ENCODE measurements around the gene ORC3. TPM values are rescaled to one million over a fixed set of nuclear protein-coding genes. Genes with fewer than 3 reads are reported as not detected.
"Not testable (repeated sequence)": the region's sequence is repeated elsewhere in the genome, so short reads cannot be mapped to it uniquely, and the experiment has no call there.

ORC3 gene
- total RNA-seq, 2 donors from 2014 or later, result 8.2 to 14.8 TPM

DNA sequence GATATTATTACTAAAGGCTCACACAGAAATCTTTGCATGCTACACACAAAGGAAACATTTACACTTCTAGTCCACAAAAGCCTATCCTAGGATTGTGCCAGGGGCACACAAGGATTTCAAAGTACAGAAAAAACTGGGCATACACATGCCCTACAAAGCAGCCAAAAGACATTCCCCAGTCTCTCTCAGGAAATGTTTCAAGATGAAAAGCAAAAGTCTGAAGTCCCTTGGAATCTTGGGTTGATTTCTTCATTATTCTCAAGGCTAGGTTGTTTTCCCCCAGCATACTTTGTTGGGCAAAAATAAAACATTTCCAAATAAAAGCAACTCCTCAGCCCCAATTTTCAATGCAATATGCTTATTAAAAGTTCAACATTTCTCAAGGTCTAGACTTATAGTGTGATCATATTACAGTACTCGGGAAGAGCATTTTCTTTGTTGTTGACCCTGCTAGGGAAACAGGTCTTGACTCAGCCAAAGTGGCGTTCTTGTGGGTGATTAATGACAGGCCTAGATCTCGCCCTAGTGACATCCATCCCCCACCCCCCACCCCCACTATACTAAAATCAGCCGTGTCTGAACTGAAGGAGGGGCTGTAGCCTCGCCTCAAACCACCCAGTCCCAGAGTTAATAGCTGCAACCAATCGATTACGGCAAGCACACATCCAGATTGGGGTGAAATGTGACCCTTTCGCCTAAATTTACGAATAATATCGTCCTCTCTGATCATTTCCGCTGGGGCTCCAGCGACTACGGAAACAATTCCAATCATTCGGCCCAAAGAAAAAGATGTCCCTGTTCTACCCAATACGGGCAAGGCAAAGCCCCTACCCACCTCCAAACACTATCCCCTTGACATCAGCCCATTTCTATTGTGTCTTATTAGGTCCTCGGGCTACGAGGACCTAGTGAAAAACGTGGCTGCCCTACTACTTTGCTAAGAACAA, 110.7 kb downstream of the ORC3 start:
- ATAC-seq (peak; percentile 11), DNase-seq (peak; percentile 17 to 54 (median 29))
- Histone ChIP-seq H3K4me1 (peaks cover 42% of the 10 kb centered on the region), H3K9me3 (no peaks in the 10 kb centered on the region), H3K27me3 (no peaks in the 10 kb centered on the region), H3K27ac (peak overlapping the region; percentile 54 to 99 (median 95)), H3K4me3 (peak overlapping the region; percentile 99), H3K36me3 (replicated peaks in 1 of 2; ENCODE audit: insufficient read depth in 1 of 2, low read depth in 2 of 2) (no peaks in the 10 kb centered on the region)
- intact Hi-C loops (cut with DNase I), result no loop called here
- TF ChIP-seq, protein P1, sequence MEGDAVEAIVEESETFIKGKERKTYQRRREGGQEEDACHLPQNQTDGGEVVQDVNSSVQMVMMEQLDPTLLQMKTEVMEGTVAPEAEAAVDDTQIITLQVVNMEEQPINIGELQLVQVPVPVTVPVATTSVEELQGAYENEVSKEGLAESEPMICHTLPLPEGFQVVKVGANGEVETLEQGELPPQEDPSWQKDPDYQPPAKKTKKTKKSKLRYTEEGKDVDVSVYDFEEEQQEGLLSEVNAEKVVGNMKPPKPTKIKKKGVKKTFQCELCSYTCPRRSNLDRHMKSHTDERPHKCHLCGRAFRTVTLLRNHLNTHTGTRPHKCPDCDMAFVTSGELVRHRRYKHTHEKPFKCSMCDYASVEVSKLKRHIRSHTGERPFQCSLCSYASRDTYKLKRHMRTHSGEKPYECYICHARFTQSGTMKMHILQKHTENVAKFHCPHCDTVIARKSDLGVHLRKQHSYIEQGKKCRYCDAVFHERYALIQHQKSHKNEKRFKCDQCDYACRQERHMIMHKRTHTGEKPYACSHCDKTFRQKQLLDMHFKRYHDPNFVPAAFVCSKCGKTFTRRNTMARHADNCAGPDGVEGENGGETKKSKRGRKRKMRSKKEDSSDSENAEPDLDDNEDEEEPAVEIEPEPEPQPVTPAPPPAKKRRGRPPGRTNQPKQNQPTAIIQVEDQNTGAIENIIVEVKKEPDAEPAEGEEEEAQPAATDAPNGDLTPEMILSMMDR (IDR thresholded peaks at IDR 0.05), result no peak
- no peak for TF ChIP-seq POLR2A (IDR thresholded peaks at IDR 0.05)
- 0 to 1% methylated on average over 17 to 18 of the region's 18 CpGs for WGBS, 2 donors

DNA sequence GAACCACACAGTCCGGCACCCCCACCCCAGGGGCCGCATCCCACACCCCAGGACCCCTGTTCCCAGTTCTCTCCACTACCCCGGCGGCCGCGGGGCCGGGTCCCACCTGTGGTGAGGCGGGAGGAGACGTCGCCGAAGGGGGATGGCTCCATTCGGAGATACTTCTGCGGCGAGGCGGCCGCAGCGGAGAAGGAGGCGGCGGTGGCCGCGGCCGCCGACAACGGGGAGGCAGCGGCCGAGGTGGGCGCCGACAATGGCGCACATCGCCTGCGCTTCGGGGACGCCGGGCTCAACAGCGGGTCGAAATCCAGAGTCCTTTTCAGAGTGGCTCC, 111.4 kb downstream of the ORC3 start:
- peak overlapping the region; percentile 54 to 99 (median 95) for H3K27ac ChIP-seq
- DNase-seq, result peak in 2 of 4 donors; percentile 30 to 34
- 0% methylated on average over 30 to 34 of the region's 36 CpGs for WGBS, 2 donors
- H3K36me3 ChIP-seq (replicated peaks in 1 of 2; ENCODE audit: insufficient read depth in 1 of 2, low read depth in 2 of 2), result no peaks in the 10 kb centered on the region
- H3K4me1 ChIP-seq, result peaks cover 36% of the 10 kb centered on the region
- peak overlapping the region; percentile 99 for H3K4me3 ChIP-seq
- no peaks in the 10 kb centered on the region for H3K27me3 ChIP-seq
- intact Hi-C loops (cut with DNase I), result no loop called here
- TF ChIP-seq, protein P1 (IDR thresholded peaks at IDR 0.05), result no peak
- no peak for TF ChIP-seq POLR2A (IDR thresholded peaks at IDR 0.05)
- no peak for ATAC-seq
- no peaks in the 10 kb centered on the region for H3K9me3 ChIP-seq

DNA sequence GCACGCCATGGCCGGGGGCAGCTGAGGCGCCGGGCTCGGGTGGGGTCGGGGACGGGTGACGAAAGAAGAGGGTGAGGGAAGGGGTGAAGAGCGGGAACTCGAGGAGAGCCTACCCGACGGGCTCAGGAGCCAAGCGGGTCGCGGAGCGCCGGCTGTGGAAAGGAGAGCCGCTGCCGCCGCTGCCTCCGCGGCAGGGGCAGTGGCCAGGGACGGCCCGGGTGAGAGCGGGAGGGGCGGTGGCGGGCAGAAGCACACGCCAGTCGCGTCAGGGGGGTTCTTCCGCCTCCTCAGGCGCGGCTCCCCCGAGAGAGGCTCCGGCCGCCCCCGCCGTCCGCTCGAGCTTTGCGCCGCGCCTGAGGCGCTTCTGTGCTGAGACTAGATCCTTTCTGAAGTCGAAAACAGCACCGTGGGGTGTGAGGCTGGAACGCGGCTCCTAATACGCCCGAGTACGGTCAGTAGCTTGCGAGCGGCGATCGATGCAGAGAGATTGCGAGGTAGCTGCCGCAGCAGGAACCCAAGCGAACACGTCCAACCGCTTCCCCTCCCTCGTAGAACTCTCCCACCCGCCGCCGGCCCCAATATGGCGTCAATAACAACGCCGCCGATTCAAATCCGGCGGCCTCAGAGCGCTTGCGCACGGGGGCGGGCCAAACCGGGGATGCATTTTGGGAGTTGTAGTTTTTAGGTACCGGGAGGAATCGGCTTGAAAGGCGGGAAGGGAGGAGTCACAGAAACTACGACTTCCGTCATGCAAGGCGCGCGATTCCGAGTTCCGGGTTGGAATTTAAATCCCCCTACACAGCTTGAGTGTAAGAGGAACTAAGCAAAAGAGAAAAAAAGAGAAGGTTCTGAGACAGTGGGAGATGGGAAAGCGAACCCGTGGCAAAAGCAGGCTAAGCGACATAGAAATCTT, 112.0 kb downstream of the ORC3 start, which contains the start of gene AKIRIN2:
Gene AKIRIN2, minus strand, starts transcription at position 558 of the 913 bp plus-strand sequence. Its CDS starts 549 bp downstream, at position 9.
- Histone ChIP-seq H3K27ac (peak within 1 kb of the TSS; percentile 63 to 99 (median 95)), H3K4me1 (peaks cover 34% of the 10 kb centered on the region), H3K36me3 (replicated peaks in 1 of 2; ENCODE audit: insufficient read depth in 1 of 2, low read depth in 2 of 2) (no peaks in the 10 kb centered on the region), H3K9me3 (no peaks in the 10 kb centered on the region), H3K4me3 (peak within 1 kb of the TSS; percentile 99), H3K27me3 (no peaks in the 10 kb centered on the region)
- DNase-seq (peak; percentile 96 to 98 (median 96)), ATAC-seq (peak; percentile 95)
- 0% methylated on average over 48 to 81 of the region's 88 CpGs for WGBS, 2 donors
- intact Hi-C loops (cut with DNase I), result no loop called here
- TF ChIP-seq, protein P1 (IDR thresholded peaks at IDR 0.05), result no peak
- peak; percentile 89 to 98 (median 97) for TF ChIP-seq POLR2A (IDR thresholded peaks at IDR 0.05)

DNA sequence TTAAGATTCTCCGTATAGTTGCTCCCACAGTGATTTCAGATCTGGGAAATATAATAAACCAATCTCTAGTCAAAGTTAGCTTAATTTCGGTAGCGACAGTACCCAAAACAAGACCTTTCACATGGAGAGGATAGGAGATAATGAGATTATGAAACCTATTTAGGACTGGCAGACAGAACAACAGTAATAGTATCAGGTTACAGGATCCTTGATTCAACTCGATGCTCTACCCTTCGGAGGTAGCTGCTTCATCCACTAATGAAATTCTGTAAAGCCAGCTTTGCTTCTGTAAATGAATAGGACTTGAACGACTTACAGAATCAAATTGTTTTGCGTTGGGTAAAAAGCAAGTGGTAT, 112.6 kb downstream of the ORC3 start:
- DNase-seq (no peak), ATAC-seq (no peak)
- peaks cover 28% of the 10 kb centered on the region for H3K4me1 ChIP-seq
- H3K36me3 ChIP-seq (replicated peaks in 1 of 2; ENCODE audit: insufficient read depth in 1 of 2, low read depth in 2 of 2), result no peaks in the 10 kb centered on the region
- no peaks in the 10 kb centered on the region for H3K9me3 ChIP-seq
- H3K27ac ChIP-seq, result peak overlapping the region; percentile 63 to 99 (median 95)
- no peaks in the 10 kb centered on the region for H3K27me3 ChIP-seq
- H3K4me3 ChIP-seq, result peak overlapping the region in 1 of 2 donors; percentile 48
- intact Hi-C loops (cut with DNase I), result no loop called here
- TF ChIP-seq POLR2A (IDR thresholded peaks at IDR 0.05), result no peak
- TF ChIP-seq, protein P1 (IDR thresholded peaks at IDR 0.05), result no peak
- WGBS, 2 donors, result 0 to 2% methylated on average over 7 of the region's 7 CpGs

DNA sequence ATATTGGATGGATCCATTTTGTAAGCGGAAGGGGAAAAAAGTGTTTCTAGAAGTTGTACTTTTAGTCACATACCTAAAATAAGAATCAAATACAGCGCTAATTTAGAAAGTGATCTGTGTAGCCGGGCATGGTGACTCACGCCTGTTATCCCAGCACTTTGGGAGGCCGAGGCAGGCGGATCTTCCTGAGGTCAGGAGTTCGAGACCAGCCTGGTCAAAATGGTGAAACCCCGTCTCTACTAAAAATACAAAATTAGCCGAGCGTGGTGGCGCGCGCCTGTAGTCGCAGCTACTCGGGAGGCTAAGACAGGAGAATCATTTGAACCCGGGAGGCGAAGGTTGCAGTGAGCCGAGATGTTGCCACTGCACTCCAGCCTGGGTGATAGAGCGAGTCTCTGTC, 113.1 kb downstream of the ORC3 start:
- DNase-seq; intact Hi-C loops (cut with DNase I); H3K4me3 ChIP-seq; H3K27me3 ChIP-seq; H3K36me3 ChIP-seq (replicated peaks in 1 of 2; ENCODE audit: insufficient read depth in 1 of 2, low read depth in 2 of 2); H3K9me3 ChIP-seq; ATAC-seq: not testable (repeated sequence)
- 77 to 83% methylated on average over 19 of the region's 19 CpGs for WGBS, 2 donors
- Histone ChIP-seq H3K4me1 (peaks cover 23% of the 10 kb centered on the region), H3K27ac (peak overlapping the region; percentile 63 to 99 (median 95))

Measured in body of pancreas (tissue), 4 donors.